ENCODE data around the gene MEGF6. TPM values are rescaled to one million over a fixed set of nuclear protein-coding genes. Genes with fewer than 3 reads are reported as not detected.

Gene MEGF6
- total and polyA plus RNA-seq, 2 donors (not counting 1 experiment from before 2014, with no cell fraction given), result 43.2 to 77.3 TPM

GRCh38 chr1:3636080-3636479, 24.8 kb upstream of the MEGF6 start:
- no peak overlapping the region for H3K4me3 Mint-ChIP-seq
- CTCF ChIA-PET, result interaction anchor here (0.6 to 1.4 kb wide), 2 partner anchors 13 to 15 kb away, joined by 3 to 5 read pairs; no protein-coding TSS in a partner anchor

DNA sequence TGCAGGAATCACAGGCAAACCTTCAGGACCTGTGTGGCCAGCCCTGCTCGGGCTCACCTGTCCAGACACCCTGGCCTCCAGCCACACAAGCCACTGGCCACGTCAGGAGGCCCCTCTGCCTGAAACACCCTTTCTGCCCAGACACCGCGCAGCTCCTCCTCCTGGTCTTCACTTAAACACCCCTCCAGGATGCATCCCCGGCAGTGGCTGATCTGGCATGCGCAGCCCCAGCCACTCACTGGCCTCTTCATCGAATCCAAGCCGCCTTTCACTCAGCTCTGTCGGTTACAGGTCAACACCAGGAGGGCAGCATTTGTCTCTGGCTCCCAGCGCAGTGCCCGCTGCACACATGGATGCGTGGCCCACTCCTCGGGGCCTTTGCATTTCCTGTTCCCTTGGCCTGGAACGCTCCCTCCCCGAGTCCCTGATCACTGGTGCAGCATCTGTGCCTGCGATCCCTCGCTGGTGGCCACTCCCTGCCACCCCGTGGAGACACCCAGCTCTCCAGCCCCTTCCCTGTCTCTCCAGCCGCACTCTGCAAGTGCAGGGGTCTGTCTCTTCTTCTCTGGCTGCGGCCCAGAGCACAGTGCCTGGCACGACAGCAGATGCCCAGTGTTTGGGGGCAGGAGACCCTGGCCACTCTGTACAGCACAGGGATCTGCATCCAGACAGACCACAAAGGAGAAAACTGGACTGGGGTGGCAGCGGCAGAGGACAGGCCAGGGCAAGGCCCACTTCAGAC, 22.9 kb upstream of the MEGF6 start:
- H3K4me3 Mint-ChIP-seq, result no peak overlapping the region
- H3K9ac ChIP-seq (ENCODE audit: low read length), result no peak overlapping the region

More at GRCh38 chr1:3636080-3636479, 24.8 kb upstream of the MEGF6 start:
- Histone ChIP-seq H3K36me3 (replicated peaks in 1 of 2; ENCODE audit: control extremely low read depth in 1 of 2, control insufficient read depth in 1 of 2, extremely low read depth in 1 of 2, insufficient read depth in 2 of 2, low read length in 1 of 2) (peaks cover 0 to 72% of the 10 kb centered on the region in 2 experiments), H4K20me1 (ENCODE audit: control insufficient read depth, insufficient read depth, low read length, poor library complexity, severe bottlenecking) (no peaks in the 10 kb centered on the region), H3K9me3 (ENCODE audit: control extremely low read depth in 1 of 3, control insufficient read depth in 2 of 3, insufficient read depth in 1 of 3, low read length in 2 of 3) (no peaks in the 10 kb centered on the region), H3K27me3 (replicated peaks in 1 of 4; ENCODE audit: control extremely low read depth in 1 of 4, control insufficient read depth in 3 of 4, insufficient read depth in 4 of 4, low read length in 3 of 4) (no peaks in the 10 kb centered on the region), H3K27ac (ENCODE audit: low read length in 2 of 2) (no peak overlapping the region), H3K9ac (ENCODE audit: low read length) (no peak overlapping the region), H3K4me1 (ENCODE audit: control insufficient read depth in 2 of 2, insufficient read depth in 2 of 2, low read length in 2 of 2) (no peaks in the 10 kb centered on the region), H3K4me3 (ENCODE audit: control extremely low read depth in 1 of 5, extremely low read depth in 1 of 5, insufficient read depth in 1 of 5, low read depth in 2 of 5, low read length in 4 of 5) (no peak overlapping the region), H3K79me2 (ENCODE audit: control insufficient read depth, insufficient read depth, low read length) (peaks cover 7% of the 10 kb centered on the region), H2AFZ (ENCODE audit: insufficient read depth, low read depth, low read length, poor library complexity, severe bottlenecking) (no peak overlapping the region), H3K4me2 (replicated peaks; ENCODE audit: low read depth, low read length, poor library complexity, severe bottlenecking) (no peak overlapping the region)
- TF ChIP-seq EZH2 (IDR thresholded peaks at IDR 0.05; ENCODE audit: borderline replicate concordance, insufficient read depth, low read depth, low read length, poor library complexity, severe bottlenecking), result no peak
- TF ChIP-seq, protein P1, sequence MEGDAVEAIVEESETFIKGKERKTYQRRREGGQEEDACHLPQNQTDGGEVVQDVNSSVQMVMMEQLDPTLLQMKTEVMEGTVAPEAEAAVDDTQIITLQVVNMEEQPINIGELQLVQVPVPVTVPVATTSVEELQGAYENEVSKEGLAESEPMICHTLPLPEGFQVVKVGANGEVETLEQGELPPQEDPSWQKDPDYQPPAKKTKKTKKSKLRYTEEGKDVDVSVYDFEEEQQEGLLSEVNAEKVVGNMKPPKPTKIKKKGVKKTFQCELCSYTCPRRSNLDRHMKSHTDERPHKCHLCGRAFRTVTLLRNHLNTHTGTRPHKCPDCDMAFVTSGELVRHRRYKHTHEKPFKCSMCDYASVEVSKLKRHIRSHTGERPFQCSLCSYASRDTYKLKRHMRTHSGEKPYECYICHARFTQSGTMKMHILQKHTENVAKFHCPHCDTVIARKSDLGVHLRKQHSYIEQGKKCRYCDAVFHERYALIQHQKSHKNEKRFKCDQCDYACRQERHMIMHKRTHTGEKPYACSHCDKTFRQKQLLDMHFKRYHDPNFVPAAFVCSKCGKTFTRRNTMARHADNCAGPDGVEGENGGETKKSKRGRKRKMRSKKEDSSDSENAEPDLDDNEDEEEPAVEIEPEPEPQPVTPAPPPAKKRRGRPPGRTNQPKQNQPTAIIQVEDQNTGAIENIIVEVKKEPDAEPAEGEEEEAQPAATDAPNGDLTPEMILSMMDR (IDR thresholded peaks at IDR 0.05), result no peak
- ATAC-seq (ENCODE audit: low read depth) (no peak), DNase-seq (no peak)
- WGBS (ENCODE audit: insufficient coverage), result 94% methylated on average over 11 of the region's 14 CpGs
- intact Hi-C loops (cut with micrococcal nuclease), result no loop called here
- Mint-ChIP-seq H3K9me3 (ENCODE audit: insufficient read depth) (no peaks in the 10 kb centered on the region), H3K27ac (no peak overlapping the region), H3K4me1 (no peaks in the 10 kb centered on the region), H3K27me3 (no peaks in the 10 kb centered on the region)
- POLR2A ChIA-PET, result no interaction called here

More for the DNA sequence above, 22.9 kb upstream of the MEGF6 start:
- no peak overlapping the region for H3K27ac ChIP-seq (ENCODE audit: low read length in 2 of 2)
- ChIA-PET CTCF (interaction anchor here (2.0 kb wide), 1 partner anchor 14 kb away, joined by 7 read pairs; no protein-coding TSS in a partner anchor), POLR2A (no interaction called here)
- H3K79me2 ChIP-seq (ENCODE audit: control insufficient read depth, insufficient read depth, low read length), result peaks cover under 1% of the 10 kb centered on the region
- no peak overlapping the region for H3K4me3 ChIP-seq (ENCODE audit: control extremely low read depth in 1 of 5, extremely low read depth in 1 of 5, insufficient read depth in 1 of 5, low read depth in 2 of 5, low read length in 4 of 5)
- peaks cover 0 to 77% of the 10 kb centered on the region in 2 experiments for H3K36me3 ChIP-seq (replicated peaks in 1 of 2; ENCODE audit: control extremely low read depth in 1 of 2, control insufficient read depth in 1 of 2, extremely low read depth in 1 of 2, insufficient read depth in 2 of 2, low read length in 1 of 2)
- no peak overlapping the region for H3K4me2 ChIP-seq (replicated peaks; ENCODE audit: low read depth, low read length, poor library complexity, severe bottlenecking)
- 97% methylated on average over 22 of the region's 22 CpGs for WGBS (ENCODE audit: insufficient coverage)
- H3K27me3 Mint-ChIP-seq, result no peaks in the 10 kb centered on the region
- no peaks in the 10 kb centered on the region for H4K20me1 ChIP-seq (ENCODE audit: control insufficient read depth, insufficient read depth, low read length, poor library complexity, severe bottlenecking)
- no peak overlapping the region for H3K27ac Mint-ChIP-seq
- intact Hi-C loops (cut with micrococcal nuclease), result no loop called here
- no peak overlapping the region for H2AFZ ChIP-seq (ENCODE audit: insufficient read depth, low read depth, low read length, poor library complexity, severe bottlenecking)
- TF ChIP-seq, protein P1 (IDR thresholded peaks at IDR 0.05), result no peak
- H3K4me1 ChIP-seq (ENCODE audit: control insufficient read depth in 2 of 2, insufficient read depth in 2 of 2, low read length in 2 of 2), result peaks cover 0 to 4% of the 10 kb centered on the region in 2 donors
- H3K9me3 ChIP-seq (ENCODE audit: control extremely low read depth in 1 of 3, control insufficient read depth in 2 of 3, insufficient read depth in 1 of 3, low read length in 2 of 3), result no peaks in the 10 kb centered on the region
- DNase-seq, result no peak
- H3K4me1 Mint-ChIP-seq, result peaks cover 5% of the 10 kb centered on the region
- H3K9me3 Mint-ChIP-seq (ENCODE audit: insufficient read depth), result no peaks in the 10 kb centered on the region
- no peaks in the 10 kb centered on the region for H3K27me3 ChIP-seq (replicated peaks in 1 of 4; ENCODE audit: control extremely low read depth in 1 of 4, control insufficient read depth in 3 of 4, insufficient read depth in 4 of 4, low read length in 3 of 4)
- ATAC-seq (ENCODE audit: low read depth), result no peak
